AG10803 (cell line): Measurements from ENCODE around the gene DNAJC22.

Experiments used
- DNase-seq: peaks from one replicate; pipeline ENCODE4 v3.0.0; 2010; ENCODE audit warnings: low read depth
- H3K4me3 ChIP-seq: 2 replicates; pipeline ENCODE4 v1.5.1; 2011; ENCODE audit warnings: mild to moderate bottlenecking, low read length, control low read depth
- TF ChIP-seq, protein P1 (sequence below): conservative IDR thresholded peaks from 2 replicates; pipeline ENCODE4 v1.5.1; 2011; ENCODE audit warnings: mild to moderate bottlenecking, low read length, control low read depth, inconsistent platforms

The DNAJC22 gene

DNA sequence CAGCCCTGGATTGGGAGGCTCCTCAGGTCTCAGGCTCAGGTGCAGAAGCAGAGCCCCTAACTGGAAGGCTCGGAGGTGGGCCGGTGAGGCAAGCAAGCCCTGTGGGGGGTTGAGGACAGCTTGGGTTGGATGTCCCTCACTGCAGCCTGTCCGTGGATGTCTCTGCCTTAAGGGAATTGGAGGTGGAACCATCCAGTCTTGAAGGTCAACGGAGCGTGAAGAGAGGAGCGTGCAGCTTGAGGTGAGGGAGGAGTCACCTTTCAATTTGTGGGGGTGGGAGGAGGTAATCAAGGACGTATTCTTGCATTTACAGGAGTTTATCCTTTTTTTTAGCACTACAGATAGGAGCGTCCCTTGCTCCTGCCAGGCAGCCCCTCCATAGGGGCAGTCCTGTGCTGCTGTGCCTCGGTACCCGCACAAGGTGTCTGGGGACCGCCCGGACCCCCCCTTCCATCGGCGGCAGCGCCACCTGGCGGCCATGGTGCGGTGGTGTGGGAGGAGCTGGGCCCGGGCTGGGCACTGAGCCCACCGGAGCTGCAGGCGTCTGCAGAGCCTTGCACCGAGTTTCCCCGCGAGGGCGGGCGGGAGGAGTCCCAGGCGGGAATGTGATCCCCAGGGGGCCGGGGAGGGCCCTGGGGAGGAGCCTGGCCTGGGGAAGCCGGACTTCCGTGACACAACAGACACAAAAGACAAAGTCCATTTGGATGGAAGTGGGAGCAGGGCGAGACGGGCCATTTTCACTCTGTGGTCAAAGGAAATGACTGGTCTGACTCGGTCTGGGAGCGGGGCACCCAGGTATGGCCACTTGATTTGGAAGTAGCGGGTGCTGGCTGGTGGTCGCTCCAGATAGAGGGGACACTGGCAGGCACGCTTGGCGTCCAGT lies 864 bp downstream of the DNAJC22 start:
- H3K4me3 ChIP-seq: peak overlapping the region; percentile 43
- peak; percentile 74 for DNase-seq
- TF ChIP-seq, protein P1, sequence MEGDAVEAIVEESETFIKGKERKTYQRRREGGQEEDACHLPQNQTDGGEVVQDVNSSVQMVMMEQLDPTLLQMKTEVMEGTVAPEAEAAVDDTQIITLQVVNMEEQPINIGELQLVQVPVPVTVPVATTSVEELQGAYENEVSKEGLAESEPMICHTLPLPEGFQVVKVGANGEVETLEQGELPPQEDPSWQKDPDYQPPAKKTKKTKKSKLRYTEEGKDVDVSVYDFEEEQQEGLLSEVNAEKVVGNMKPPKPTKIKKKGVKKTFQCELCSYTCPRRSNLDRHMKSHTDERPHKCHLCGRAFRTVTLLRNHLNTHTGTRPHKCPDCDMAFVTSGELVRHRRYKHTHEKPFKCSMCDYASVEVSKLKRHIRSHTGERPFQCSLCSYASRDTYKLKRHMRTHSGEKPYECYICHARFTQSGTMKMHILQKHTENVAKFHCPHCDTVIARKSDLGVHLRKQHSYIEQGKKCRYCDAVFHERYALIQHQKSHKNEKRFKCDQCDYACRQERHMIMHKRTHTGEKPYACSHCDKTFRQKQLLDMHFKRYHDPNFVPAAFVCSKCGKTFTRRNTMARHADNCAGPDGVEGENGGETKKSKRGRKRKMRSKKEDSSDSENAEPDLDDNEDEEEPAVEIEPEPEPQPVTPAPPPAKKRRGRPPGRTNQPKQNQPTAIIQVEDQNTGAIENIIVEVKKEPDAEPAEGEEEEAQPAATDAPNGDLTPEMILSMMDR: peak; percentile 79

GRCh38 chr12:49348781-49349180 lies 2.1 kb downstream of the DNAJC22 start:
- no peak for DNase-seq
- TF ChIP-seq, protein P1: no peak
- H3K4me3 ChIP-seq: no peak overlapping the region

DNA sequence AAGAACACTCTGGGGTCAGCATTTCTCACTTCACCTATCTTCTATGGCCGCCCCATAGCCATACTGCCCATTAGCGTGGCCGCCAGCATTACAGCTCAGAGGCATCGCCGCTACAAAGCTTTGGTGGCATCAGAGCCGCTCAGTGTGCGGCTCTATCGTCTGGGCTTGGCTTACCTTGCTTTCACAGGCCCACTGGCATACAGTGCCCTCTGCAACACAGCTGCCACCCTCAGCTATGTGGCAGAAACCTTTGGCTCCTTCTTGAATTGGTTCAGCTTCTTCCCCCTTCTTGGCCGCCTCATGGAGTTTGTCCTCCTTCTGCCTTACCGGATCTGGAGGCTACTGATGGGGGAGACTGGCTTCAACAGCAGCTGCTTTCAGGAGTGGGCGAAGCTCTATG lies 2.6 kb downstream of the DNAJC22 start:
- no peak for DNase-seq
- TF ChIP-seq, protein P1: no peak
- no peak overlapping the region for H3K4me3 ChIP-seq

- no peak for DNase-seq
- H3K4me3 ChIP-seq: no peak overlapping the region
- TF ChIP-seq, protein P1: no peak
Measured at GRCh38 chr12:49352351-49352750, 5.7 kb downstream of the DNAJC22 start.

DNA sequence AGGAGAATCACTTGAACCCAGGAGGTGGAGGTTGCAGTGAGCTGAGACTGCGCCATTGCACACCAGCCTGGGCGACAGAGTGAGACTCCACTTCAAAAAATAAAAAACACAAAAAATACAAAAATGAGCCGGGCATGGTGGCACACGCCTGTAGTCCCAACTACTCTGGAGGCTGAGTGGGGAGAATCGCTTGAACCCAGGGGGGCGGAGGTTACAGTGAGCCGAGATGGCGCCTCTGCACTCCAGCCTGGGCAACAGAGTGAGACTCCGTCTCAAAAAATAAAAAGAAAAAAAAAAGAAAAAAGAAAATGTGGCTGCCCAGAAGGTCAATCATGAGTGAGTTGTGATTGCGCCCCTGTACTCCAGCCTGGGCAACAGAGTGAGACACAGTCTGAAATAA lies 9.2 kb downstream of the DNAJC22 start:
- TF ChIP-seq, protein P1: no peak
- H3K4me3 ChIP-seq: no peak overlapping the region

GRCh38 chr12:49357103-49357678 lies 10.5 kb downstream of the DNAJC22 start:
- peak; percentile 76 for DNase-seq
- no peak overlapping the region for H3K4me3 ChIP-seq
- TF ChIP-seq, protein P1: peak; percentile 60

More for the DNA sequence above, 9.2 kb downstream of the DNAJC22 start:
- no peak for DNase-seq
